Muscle layer of duodenum (tissue), 2 donors: ENCODE data around the gene FREM3.

Source experiments
- H3K27ac ChIP-seq: one replicate; pipeline ENCODE4 v1.7.0; 2013; ENCODE audit warnings: mild to moderate bottlenecking, low read length
- H3K27me3 ChIP-seq: one replicate; pipeline ENCODE4 v1.7.0; 2013; ENCODE audit warnings: low read depth, mild to moderate bottlenecking, control low read depth, low read length
- H3K36me3 ChIP-seq, 2 donors: one replicate each; pipeline ENCODE4 v1.7.0; 2013; ENCODE audit warnings: low read length in 2 of 2, control low read depth in 1 of 2, mild to moderate bottlenecking in 1 of 2; ENCODE audit not compliant: insufficient read depth in 2 of 2, control insufficient read depth in 1 of 2
- H3K4me1 ChIP-seq, 2 donors: one replicate each; pipeline ENCODE4 v1.7.0; 2013; ENCODE audit warnings: low read length in 2 of 2, mild to moderate bottlenecking in 2 of 2, control low read depth in 1 of 2, moderate library complexity in 1 of 2; ENCODE audit not compliant: insufficient read depth in 2 of 2, control insufficient read depth in 1 of 2
- H3K4me3 ChIP-seq, 2 donors: one replicate each; pipeline ENCODE4 v1.7.0; 2013; ENCODE audit warnings: low read length in 2 of 2, low read depth in 1 of 2, mild to moderate bottlenecking in 1 of 2
- H3K9me3 ChIP-seq, 2 donors: one replicate each; pipeline ENCODE4 v1.7.0; 2013; ENCODE audit warnings: low read length in 2 of 2, control low read depth in 1 of 2, mild to moderate bottlenecking in 1 of 2; ENCODE audit not compliant: control insufficient read depth in 1 of 2
- donor health status: healthy.

The FREM3 gene

DNA sequence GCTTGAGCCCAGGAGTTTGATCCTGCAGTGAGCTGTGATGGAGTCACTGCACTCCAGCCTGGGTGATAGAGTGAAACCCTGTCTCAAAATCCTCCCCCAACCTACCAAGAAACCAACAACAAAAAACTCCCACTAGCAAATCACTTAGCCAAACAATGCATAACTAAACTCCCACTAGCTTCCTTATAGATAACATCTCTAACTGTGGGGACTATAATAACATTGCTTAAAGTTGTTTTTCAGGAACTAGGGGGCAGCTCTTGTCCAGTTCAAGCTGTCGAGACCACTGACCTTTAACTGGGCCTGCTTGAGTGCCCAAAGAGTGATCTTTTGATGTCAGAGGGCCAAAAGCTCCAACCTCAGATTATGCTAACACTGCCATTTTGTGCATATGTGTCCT, 81.7 kb downstream of the FREM3 start:
- no peak overlapping the region for H3K27ac ChIP-seq
- H3K36me3 ChIP-seq, result no peaks in the 10 kb centered on the region
- H3K4me3 ChIP-seq, result no peak overlapping the region
- no peaks in the 10 kb centered on the region for H3K9me3 ChIP-seq
- no peaks in the 10 kb centered on the region for H3K27me3 ChIP-seq
- H3K4me1 ChIP-seq, result no peaks in the 10 kb centered on the region

DNA sequence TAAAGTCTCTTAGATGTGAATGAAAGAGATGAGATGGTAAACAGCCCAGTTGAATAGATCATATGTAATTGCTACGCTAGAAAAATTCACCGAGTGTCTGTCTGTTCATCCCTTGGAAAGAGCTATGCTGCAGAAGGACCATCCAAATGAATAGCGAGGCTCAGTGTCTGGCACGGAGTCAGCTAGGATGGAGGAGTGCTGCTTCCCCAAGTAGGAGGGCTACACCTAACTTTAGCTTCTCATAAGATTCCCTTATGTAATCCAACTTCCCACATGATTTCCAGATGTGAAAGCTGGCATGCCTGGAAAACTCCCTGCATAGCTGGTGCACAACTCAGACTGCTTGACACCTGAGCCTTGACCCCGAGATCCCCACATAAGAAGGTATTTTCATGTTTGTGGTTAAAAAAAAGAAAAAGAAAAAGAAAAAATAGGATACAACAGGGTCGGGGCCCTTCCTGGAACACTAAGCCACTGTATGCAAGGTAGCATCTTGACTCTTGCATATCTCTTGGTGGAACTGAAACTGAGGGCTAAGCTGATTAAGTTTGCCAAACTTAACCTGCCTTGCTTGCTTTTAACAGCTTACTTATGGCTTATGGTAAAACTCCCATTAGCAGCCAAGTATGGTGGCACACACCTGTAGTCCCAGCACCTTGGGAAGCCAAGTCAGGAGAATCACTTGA, 82.3 kb downstream of the FREM3 start:
- no peaks in the 10 kb centered on the region for H3K4me1 ChIP-seq
- no peaks in the 10 kb centered on the region for H3K36me3 ChIP-seq
- H3K4me3 ChIP-seq, result no peak overlapping the region

DNA sequence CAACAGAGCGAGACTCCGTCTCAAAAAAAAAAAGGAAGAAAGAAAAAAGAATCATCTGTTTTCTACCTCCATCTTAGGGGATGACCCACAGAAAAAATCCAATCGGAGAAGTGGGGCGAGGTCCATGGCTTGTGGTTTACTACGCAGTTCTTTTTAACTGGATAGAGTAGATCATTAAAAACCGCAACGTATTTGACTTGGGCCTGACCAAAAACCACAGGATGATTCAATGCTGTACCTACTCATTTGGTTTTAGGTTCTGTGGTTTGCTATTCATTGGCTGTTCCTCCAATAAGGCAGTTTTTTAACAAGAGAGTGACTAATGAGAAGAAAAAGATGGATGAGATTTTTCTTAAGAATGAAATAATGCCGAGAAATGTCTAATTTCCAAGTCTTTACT, 83.7 kb downstream of the FREM3 start:
- Histone ChIP-seq H3K27me3 (no peaks in the 10 kb centered on the region), H3K27ac (no peak overlapping the region), H3K9me3 (no peaks in the 10 kb centered on the region), H3K36me3 (no peaks in the 10 kb centered on the region), H3K4me3 (no peak overlapping the region), H3K4me1 (no peaks in the 10 kb centered on the region)

More for the DNA sequence above, 82.3 kb downstream of the FREM3 start:
- Histone ChIP-seq H3K9me3 (no peaks in the 10 kb centered on the region), H3K27me3 (no peaks in the 10 kb centered on the region), H3K27ac (no peak overlapping the region)

DNA sequence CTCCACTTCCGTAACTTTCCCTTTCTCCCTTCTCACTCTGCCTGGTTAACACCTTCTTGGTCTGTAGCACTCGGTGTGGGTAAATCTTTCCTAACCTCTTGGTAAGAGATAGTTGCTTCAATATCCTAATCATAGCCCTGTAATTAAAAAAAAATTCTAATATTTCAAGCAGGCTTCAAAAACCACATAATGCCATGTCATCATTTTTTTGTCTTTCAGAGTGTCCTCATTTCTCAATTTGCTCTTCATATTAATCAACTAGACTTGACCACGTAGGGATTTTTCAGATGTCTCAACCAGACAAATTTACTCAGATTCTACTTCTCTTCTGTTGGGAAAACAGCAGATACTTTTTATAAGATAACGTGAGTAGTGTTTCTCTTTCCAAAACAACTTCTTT, 91.0 kb downstream of the FREM3 start:
- H3K4me3 ChIP-seq, result no peak overlapping the region
- H3K36me3 ChIP-seq, result no peaks in the 10 kb centered on the region
- H3K9me3 ChIP-seq, result peaks cover 0 to 7% of the 10 kb centered on the region in 2 donors
- H3K27me3 ChIP-seq, result no peaks in the 10 kb centered on the region
- H3K27ac ChIP-seq, result no peak overlapping the region
- no peaks in the 10 kb centered on the region for H3K4me1 ChIP-seq

DNA sequence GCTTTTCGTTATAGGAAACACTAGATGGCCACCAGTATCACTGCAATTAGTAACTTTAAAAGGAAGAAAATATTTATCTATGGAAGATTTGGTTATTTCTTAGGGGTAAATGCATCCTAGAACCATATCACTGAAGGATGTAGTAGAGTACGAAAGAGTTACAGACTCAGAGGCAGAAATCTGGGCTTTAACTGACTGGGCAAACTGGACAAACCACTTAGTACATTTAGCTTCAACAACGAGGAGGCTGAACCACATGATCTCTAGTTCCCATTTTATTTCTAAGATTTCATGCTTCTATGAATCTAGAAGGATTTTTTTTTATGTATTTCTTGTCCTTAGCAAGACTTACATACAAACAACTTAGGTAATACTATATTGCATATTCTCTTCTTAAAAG, 94.0 kb downstream of the FREM3 start:
- Histone ChIP-seq H3K27ac (no peak overlapping the region), H3K27me3 (no peaks in the 10 kb centered on the region), H3K4me3 (no peak overlapping the region), H3K4me1 (no peaks in the 10 kb centered on the region), H3K36me3 (no peaks in the 10 kb centered on the region), H3K9me3 (peaks cover 0 to 7% of the 10 kb centered on the region in 2 donors)

DNA sequence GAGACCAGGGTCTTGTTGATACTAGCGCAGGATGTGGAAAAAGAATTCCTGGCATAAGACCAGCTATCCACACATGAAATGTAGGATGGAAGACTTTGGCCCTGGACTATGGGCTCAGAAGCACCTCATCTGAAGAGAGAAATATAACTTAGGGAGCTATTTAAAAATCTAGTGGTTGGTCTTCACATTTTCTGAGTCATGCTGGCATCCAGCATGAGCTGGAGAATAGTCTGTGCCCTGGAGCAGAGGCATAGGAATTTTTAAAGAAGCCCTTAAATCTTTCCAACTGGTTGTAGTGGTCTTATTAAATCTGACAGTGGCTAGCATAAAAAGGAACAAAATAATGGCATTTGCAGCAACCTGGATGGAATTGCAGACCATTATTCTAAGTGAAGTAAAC, 100.6 kb downstream of the FREM3 start:
- no peaks in the 10 kb centered on the region for H3K9me3 ChIP-seq
- H3K36me3 ChIP-seq, result no peaks in the 10 kb centered on the region
- H3K27ac ChIP-seq, result no peak overlapping the region
- H3K4me1 ChIP-seq, result no peaks in the 10 kb centered on the region
- no peaks in the 10 kb centered on the region for H3K27me3 ChIP-seq
- H3K4me3 ChIP-seq, result no peak overlapping the region

DNA sequence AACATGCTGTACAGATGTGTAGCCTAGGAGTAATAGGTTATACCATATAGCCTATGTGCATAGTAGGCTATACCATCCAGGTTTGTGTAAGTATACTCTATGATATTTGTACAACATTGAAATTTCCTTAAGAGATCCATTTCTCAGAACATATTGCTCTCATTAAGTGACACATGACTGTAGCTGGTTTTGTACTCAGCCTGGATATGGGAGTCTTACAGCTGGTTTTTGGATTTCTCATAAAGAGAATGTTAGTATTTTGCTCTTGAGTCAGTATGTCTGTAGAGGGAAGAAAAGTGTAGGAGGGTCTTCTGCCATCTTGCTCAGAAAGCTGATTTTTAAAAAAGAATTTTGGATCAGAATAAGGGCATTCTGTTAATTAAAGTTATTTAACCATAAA, 101.7 kb downstream of the FREM3 start:
- H3K27ac ChIP-seq, result no peak overlapping the region
- no peaks in the 10 kb centered on the region for H3K27me3 ChIP-seq
- H3K36me3 ChIP-seq, result no peaks in the 10 kb centered on the region
- H3K4me3 ChIP-seq, result no peak overlapping the region
- no peaks in the 10 kb centered on the region for H3K4me1 ChIP-seq
- H3K9me3 ChIP-seq, result no peaks in the 10 kb centered on the region

DNA sequence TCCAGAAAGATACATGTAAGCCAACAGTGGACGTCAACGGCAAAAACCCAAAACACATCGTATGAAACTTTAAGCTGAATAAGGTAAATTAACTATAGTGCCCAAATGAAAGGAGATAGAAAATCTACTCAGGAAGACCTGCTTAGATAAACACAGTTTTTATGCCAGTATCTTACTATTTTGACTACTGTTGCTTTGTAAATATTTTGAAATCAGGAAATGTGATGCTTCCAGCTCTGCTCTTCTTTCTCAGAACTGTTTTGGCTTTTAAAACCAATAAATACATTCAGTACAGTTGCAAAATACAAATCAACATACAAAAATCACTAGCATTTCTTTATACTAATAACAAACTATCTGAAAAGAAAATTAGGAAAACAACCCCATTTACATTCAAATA, 103.2 kb downstream of the FREM3 start:
- H3K36me3 ChIP-seq, result no peaks in the 10 kb centered on the region
- no peak overlapping the region for H3K4me3 ChIP-seq
- H3K4me1 ChIP-seq, result no peaks in the 10 kb centered on the region
- H3K27ac ChIP-seq, result no peak overlapping the region
- no peaks in the 10 kb centered on the region for H3K27me3 ChIP-seq
- no peaks in the 10 kb centered on the region for H3K9me3 ChIP-seq

DNA sequence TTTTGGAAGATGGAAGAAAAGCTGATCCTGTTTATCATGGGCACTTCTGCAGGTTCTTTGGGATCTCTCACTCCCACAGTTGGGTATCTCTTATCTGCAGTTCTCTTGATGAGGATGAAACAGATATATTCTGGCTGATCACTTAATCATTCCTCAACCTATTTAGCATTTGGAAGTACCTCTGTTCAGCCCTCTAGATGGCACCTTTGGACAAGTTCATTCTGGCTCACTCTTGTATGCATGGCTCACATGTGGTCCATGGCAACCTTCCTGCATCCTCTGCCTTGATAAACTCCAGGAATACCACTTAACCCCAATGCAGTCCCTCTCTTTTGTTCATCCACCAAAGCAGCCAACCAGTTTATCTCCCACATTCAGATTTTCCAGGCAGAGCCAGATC, 112.8 kb downstream of the FREM3 start:
- H3K27ac ChIP-seq, result no peak overlapping the region
- no peaks in the 10 kb centered on the region for H3K4me1 ChIP-seq
- H3K27me3 ChIP-seq, result no peaks in the 10 kb centered on the region
- no peak overlapping the region for H3K4me3 ChIP-seq
- H3K36me3 ChIP-seq, result no peaks in the 10 kb centered on the region
- H3K9me3 ChIP-seq, result peaks cover 0 to 12% of the 10 kb centered on the region in 2 donors

DNA sequence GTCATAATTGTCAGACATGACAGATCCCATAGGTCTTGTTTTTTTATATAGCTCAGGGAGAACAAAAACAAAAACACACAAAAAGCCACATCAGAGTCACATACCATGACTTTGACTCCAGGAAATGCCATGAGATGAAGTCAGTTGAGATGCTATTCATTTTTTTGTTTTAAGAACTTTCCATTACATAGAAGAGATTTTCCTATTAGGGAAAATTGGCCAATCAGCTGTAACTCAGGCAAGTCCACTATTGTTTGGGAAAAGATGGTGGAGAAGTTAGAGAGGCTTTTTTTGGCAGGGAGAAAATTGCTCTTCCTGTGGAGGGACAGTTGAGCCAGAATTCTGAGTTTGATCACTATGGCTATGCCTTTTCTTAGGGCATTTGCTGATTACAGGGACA, 114.4 kb downstream of the FREM3 start:
- no peaks in the 10 kb centered on the region for H3K36me3 ChIP-seq
- H3K27me3 ChIP-seq, result no peaks in the 10 kb centered on the region
- H3K4me3 ChIP-seq, result no peak overlapping the region
- H3K9me3 ChIP-seq, result peaks cover 0 to 19% of the 10 kb centered on the region in 2 donors
- no peaks in the 10 kb centered on the region for H3K4me1 ChIP-seq
- H3K27ac ChIP-seq, result no peak overlapping the region

DNA sequence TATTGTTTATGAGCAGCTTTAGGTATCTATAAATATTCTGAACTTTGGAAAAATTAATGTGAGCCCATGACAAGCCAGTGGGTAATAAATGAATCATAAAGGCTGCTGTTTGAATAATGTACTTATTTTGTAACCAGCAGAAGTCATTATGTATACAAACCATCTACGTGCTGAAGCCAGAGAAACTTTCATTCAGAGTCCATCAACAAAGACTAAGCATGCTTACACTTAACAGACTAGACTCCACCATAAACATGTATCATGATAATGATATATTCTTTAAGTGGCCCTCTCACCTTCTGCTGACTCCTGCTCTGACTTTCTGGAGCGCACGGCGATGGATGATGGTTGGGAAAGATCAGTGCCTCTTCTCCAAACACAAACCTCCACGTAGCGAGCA, 114.9 kb downstream of the FREM3 start:
- Histone ChIP-seq H3K27me3 (no peaks in the 10 kb centered on the region), H3K27ac (no peak overlapping the region), H3K36me3 (no peaks in the 10 kb centered on the region), H3K4me1 (no peaks in the 10 kb centered on the region), H3K9me3 (peaks cover 0 to 19% of the 10 kb centered on the region in 2 donors), H3K4me3 (no peak overlapping the region)

DNA sequence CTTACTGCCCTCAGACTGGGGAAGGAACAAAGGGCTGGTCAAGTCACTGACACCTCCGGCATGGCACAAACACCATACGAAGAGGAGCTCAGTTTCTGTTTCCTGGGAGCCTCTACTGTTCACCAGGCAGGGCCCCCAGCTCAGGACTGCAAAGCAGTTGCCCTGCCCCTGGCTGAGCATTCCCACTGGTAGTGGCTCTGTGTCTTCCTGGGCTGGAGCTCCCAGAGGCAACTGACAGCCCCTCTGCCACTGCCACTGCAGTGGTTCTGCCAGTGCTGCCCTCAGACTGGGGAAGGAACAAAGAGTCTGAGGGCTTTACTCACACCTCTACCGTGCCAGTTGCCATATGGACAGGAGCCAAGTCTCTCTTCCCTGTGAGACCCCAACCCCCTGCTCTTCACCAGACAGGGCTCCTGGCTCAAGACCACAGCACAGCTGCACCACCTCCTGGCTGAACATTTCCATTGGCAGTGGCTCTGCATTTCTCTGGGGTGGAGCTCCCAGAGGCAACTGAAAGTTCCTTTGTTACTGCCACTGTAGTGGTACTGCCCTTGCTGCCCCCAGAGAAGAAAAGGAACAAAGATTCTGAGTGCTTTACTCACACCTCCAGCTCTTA, 119.0 kb downstream of the FREM3 start:
- no peaks in the 10 kb centered on the region for H3K27me3 ChIP-seq
- H3K9me3 ChIP-seq, result peaks cover 0 to 19% of the 10 kb centered on the region in 2 donors
- H3K4me1 ChIP-seq, result no peaks in the 10 kb centered on the region
- H3K36me3 ChIP-seq, result no peaks in the 10 kb centered on the region
- no peak overlapping the region for H3K4me3 ChIP-seq
- H3K27ac ChIP-seq, result no peak overlapping the region
